Activated naive CD4-positive, alpha-beta T cell treated with anti-CD3 and anti-CD28 coated beads for 36 hours (primary cell): Measurements from ENCODE around the gene DCUN1D2. TPM values are rescaled to one million over a fixed set of nuclear protein-coding genes. Genes with fewer than 3 reads are reported as not detected.
"Not testable (repeated sequence)": the region's sequence is repeated elsewhere in the genome, so short reads cannot be mapped to it uniquely, and the experiment has no call there.

Source experiments
- CTCF ChIA-PET: fragments of 350-600 bp; sonication (Branson Sonifier 250); formaldehyde crosslinking; loops from one replicate; lab custom pipeline; 2021; ENCODE audit warnings: antibody characterized with exemption; lab: Charles Lee
- DNase-seq: peaks from one replicate; pipeline ENCODE4 v3.0.0-alpha.2; 2020
- H3K27ac Mint-ChIP-seq: one replicate; pipeline ENCODE4 v1.8.0; 2021; ENCODE audit warnings: mild to moderate bottlenecking, mixed read lengths
- H3K27me3 Mint-ChIP-seq: one replicate; pipeline ENCODE4 v1.8.0; 2021; ENCODE audit warnings: low read depth, mixed read lengths
- H3K36me3 Mint-ChIP-seq: one replicate; pipeline ENCODE4 v1.8.0; 2021; ENCODE audit warnings: low read depth, mixed read lengths
- H3K4me1 Mint-ChIP-seq: one replicate; pipeline ENCODE4 v1.8.0; 2021; ENCODE audit warnings: low read depth, mixed read lengths
- H3K4me3 Mint-ChIP-seq: one replicate; pipeline ENCODE4 v1.8.0; 2021; ENCODE audit warnings: mild to moderate bottlenecking, moderate library complexity, mixed read lengths
- H3K9me3 Mint-ChIP-seq: one replicate; pipeline ENCODE4 v1.8.0; 2021; ENCODE audit warnings: mixed read lengths
- intact Hi-C: fragments of 100-400 bp; cut with micrococcal nuclease; formaldehyde crosslinking; loops from one replicate; pipeline ENCODE4 v1.15.1; 2023
- total RNA-seq, 2 experiments: library from RNA; stranded (reverse); gene quantifications; one replicate each; pipeline ENCODE4 v1.2.3, GENCODE V29; 2021

Gene DCUN1D2
- total RNA-seq, 2 experiments from 2014 or later: 14.3 to 14.7 TPM

DNA sequence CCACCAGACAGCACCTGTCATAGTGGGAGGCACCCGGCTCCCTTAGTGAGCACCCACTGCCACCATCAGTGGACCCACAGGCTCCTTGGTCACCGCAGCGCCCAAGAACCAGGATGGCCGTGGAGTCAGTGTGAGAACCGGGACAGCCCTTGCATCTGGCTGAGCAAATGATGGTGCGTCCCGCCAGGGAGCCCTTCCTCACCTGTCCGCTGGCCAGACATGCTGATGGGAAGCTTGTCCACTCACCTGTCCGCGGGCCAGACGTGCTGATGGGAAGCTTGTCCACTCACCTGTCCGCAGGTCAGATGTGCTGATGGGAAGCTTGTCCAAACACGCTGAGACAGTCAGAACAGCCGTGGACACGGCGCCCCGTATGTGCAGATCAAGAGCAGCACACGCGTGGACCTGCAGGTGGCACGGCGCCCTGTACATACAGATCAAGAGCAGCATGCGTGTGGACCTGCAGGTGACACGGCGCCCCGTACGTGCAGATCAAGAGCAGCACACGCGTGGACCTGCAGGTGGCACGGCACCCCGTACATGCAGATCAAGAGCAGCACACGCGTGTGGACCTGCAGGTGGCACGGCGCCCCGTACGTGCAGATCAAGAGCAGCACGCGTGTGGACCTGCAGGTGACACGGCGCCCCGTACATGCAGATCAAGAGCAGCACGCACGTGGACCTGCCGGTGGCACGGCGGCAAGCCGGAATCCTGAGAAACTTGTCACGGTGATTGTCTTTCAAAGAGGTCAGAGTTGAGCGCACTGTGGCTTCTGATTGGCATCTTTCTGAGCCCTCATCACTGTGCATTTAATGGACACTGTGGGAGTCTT is 40.7 kb upstream of the DCUN1D2 start:
- intact Hi-C loops: no loop called here
- DNase-seq: no peak
- Mint-ChIP-seq H3K4me3 (no peak overlapping the region), H3K27me3 (no peaks in the 10 kb centered on the region), H3K9me3 (no peaks in the 10 kb centered on the region), H3K4me1 (no peaks in the 10 kb centered on the region), H3K36me3 (peaks cover 20% of the 10 kb centered on the region), H3K27ac (no peak overlapping the region)
- CTCF ChIA-PET: no interaction called here

DNA sequence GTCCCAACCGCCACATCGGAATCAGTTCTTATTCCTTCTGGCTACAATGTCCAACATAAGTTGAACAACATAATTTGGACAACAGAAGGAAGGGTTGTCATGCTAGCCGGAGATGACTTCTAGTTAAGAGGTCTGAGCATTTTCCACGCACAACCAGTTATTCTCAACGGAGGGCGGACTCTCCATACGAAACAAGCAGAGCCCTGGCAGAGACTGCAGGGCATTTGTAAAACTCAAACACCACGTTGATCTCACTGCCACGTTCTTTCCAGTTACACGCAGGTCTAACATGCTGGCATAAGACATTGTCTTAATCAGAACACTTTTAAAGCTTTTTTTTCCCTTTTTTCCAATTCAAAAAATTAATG is 38.3 kb upstream of the DCUN1D2 start:
- Mint-ChIP-seq H3K36me3 (peaks cover 20% of the 10 kb centered on the region), H3K4me3 (no peak overlapping the region), H3K4me1 (no peaks in the 10 kb centered on the region), H3K9me3 (no peaks in the 10 kb centered on the region), H3K27ac (no peak overlapping the region), H3K27me3 (no peaks in the 10 kb centered on the region)
- CTCF ChIA-PET: no interaction called here
- no peak for DNase-seq
- intact Hi-C loops: no loop called here

DNA sequence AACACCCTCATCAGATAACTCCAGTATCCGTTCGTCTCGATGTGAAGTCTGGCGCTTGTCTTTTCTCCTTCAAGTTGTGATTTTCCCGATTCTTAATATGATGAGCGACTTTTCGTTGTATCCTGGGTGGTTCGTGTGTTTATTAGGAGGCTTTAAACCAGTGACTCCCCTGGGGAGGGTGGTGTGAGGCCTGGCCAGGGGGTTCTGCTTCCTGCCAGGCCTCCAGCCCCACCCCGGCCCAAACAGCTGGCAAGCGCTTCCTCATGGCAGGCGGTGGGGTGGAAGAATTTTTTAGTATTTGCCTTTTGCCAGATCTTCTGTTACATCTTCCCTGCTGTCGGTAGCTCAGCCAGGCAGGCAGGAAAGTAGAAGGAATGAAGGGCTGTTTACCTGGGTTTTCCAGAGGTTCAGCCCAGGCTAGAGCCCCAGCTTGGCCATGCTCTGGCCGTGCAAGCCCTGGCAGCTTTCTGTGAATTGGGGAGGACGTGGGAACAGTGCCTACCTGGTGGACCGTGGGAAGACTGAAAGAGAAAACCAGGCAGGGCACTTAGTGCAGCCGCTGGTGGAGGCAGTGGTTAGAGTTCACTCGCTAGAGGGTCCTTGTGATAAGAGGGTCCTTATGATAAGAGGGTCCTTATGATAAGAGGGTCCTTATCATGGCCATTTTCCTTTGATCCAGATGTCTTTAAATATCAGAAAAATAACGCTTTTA is 37.7 kb upstream of the DCUN1D2 start:
- intact Hi-C loops: no loop called here
- Mint-ChIP-seq H3K4me3 (no peak overlapping the region), H3K9me3 (no peaks in the 10 kb centered on the region), H3K4me1 (no peaks in the 10 kb centered on the region), H3K27ac (no peak overlapping the region), H3K36me3 (peaks cover 20% of the 10 kb centered on the region), H3K27me3 (no peaks in the 10 kb centered on the region)
- no peak for DNase-seq
- CTCF ChIA-PET: no interaction called here

DNA sequence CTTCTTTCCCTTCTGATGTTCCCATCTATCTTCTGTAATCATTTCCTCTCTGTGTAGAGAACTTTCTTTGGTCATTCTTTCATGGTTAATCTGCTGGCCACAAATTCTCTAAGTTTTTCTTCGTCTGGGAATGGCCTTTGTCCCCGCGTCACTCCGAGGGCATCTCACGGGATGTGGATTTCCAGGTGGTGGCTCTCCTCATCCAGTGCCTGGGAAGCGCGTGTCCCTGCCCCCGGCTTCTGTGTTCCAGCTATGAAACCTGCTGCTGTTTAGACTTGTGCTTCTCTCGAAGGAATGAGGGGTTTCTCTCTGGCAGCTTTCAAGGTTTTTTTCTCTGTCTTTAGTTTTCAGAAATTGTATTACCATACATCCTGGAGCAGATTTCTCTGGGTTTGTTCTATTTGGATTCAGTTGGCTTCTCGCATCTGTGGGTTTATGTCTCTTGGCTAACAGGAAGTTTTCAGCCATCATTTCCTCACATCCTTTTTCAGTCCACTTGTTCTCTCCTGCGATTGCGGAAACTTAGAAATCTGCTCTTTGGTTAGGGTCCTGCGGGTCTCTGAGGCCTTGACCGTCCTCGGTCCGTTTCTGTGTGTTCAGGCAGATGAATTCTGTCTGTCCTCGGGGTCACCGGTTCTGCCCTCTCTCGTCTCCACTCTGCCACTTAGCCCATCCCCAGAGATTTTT is 36.9 kb upstream of the DCUN1D2 start:
- H3K4me1 Mint-ChIP-seq: no peaks in the 10 kb centered on the region
- no peak overlapping the region for H3K27ac Mint-ChIP-seq
- no peak overlapping the region for H3K4me3 Mint-ChIP-seq
- CTCF ChIA-PET: no interaction called here
- DNase-seq: no peak
- H3K9me3 Mint-ChIP-seq: no peaks in the 10 kb centered on the region
- intact Hi-C loops: no loop called here
- no peaks in the 10 kb centered on the region for H3K27me3 Mint-ChIP-seq
- peaks cover 22% of the 10 kb centered on the region for H3K36me3 Mint-ChIP-seq

DNA sequence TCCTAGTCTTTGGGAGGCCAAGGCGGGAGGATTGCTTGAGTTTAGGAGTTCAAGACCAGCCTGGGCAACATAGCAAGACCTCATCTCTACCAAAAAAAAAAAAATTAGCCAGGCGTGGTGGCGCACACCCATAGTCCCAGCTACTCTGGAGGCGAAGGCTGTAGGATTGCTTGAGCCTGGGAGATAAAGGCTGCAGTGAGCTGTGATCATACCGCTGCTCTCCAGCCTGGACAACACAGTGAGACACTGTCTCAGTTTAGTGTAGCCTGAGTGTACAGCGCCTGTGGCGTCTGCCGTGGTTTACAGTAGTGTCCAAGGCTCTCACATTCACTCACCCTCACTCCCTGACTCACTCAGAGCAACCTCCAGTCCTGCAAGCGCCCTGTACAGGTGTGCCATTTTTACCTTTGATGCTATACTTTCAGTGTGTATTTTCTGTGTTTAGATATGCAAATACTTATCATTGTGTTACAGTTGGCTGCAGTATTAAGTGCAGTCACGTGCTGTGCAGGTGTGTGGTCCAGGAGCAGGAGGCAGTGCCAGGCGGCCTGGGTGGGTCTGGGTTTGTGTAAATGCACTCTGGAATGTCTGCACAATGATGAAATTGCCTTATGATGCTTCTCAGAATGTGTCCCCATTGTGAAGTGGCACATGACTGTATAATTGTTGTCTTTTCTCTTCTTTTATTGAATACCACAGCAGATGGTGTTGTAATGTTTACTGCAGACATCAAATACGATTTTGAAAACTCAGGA is 36.1 kb upstream of the DCUN1D2 start:
- intact Hi-C loops: no loop called here
- no peak overlapping the region for H3K4me3 Mint-ChIP-seq
- H3K36me3 Mint-ChIP-seq: peaks cover 26% of the 10 kb centered on the region
- H3K9me3 Mint-ChIP-seq: no peaks in the 10 kb centered on the region
- H3K27ac Mint-ChIP-seq: no peak overlapping the region
- CTCF ChIA-PET: no interaction called here
- DNase-seq: no peak
- no peaks in the 10 kb centered on the region for H3K27me3 Mint-ChIP-seq
- no peaks in the 10 kb centered on the region for H3K4me1 Mint-ChIP-seq

DNA sequence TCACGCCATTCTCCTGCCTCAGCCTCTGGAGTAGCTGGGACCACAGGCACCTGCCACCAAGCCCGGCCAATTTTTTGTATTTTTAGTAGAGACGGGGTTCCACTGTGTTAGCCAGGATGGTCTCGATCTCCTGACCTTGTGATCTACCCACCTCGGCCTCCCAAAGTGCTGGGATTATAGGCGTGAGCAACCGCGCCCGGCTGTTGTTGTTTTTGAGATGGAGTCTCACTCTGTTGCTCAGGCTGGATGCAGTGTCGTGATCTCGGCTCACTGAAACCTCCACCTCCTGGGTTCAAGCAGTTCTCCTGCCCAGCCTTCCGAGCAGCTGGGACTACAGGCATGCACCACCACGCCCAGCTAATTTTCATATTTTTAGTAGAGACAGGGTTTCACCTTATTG is 31.9 kb upstream of the DCUN1D2 start:
- DNase-seq, H3K9me3 Mint-ChIP-seq, H3K4me1 Mint-ChIP-seq, H3K27ac Mint-ChIP-seq, H3K4me3 Mint-ChIP-seq, CTCF ChIA-PET, H3K27me3 Mint-ChIP-seq, intact Hi-C loops: not testable (repeated sequence)
- H3K36me3 Mint-ChIP-seq: peaks cover 14% of the 10 kb centered on the region

DNA sequence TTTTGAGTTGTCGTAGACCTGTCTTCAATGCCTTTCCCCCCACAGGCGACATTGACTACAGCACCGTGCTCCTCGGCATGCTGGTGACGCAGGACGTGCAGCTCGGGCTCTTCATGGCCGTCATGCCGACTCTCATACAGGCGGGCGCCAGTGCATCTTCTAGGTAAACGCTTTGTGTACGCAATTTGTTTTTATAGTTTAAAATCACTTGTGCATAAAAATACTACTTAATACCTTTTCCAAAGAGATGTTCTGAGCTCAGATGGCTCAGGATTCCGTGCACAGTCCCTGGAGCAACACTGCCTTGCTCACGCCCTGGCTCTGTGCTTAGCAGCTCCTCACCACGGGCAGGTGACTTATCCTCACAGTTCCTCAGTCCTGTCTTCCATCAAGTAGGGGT is 30.1 kb upstream of the DCUN1D2 start:
- Mint-ChIP-seq H3K27ac (no peak overlapping the region), H3K36me3 (peaks cover 8% of the 10 kb centered on the region), H3K27me3 (no peaks in the 10 kb centered on the region), H3K4me1 (peaks cover 5% of the 10 kb centered on the region), H3K9me3 (no peaks in the 10 kb centered on the region), H3K4me3 (no peak overlapping the region)
- CTCF ChIA-PET: no interaction called here
- DNase-seq: no peak
- intact Hi-C loops: no loop called here

DNA sequence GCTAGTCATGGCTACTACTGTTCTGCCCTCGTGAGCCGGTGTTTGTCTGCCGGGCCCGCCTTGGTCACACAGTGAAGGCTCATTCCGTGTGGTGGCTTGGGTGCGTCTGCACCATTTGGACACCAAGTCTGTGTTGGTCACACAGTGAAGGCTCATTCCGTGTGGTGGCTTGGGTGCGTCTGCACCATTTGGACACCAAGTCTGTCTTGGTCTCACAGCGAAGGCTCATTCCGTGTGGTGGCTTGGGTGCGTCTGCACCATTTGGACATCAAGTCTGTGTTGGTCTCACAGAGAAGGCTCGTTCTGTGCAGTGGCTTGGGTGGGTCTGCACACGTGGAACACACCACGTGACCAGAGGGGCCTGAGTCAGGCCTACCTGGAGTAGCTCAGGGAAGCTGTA is 29.0 kb upstream of the DCUN1D2 start:
- intact Hi-C loops: no loop called here
- CTCF ChIA-PET: no interaction called here
- Mint-ChIP-seq H3K9me3 (no peaks in the 10 kb centered on the region), H3K4me1 (peaks cover 5% of the 10 kb centered on the region), H3K4me3 (no peak overlapping the region), H3K27me3 (no peaks in the 10 kb centered on the region), H3K36me3 (peaks cover 10% of the 10 kb centered on the region), H3K27ac (no peak overlapping the region)
- DNase-seq: no peak

DNA sequence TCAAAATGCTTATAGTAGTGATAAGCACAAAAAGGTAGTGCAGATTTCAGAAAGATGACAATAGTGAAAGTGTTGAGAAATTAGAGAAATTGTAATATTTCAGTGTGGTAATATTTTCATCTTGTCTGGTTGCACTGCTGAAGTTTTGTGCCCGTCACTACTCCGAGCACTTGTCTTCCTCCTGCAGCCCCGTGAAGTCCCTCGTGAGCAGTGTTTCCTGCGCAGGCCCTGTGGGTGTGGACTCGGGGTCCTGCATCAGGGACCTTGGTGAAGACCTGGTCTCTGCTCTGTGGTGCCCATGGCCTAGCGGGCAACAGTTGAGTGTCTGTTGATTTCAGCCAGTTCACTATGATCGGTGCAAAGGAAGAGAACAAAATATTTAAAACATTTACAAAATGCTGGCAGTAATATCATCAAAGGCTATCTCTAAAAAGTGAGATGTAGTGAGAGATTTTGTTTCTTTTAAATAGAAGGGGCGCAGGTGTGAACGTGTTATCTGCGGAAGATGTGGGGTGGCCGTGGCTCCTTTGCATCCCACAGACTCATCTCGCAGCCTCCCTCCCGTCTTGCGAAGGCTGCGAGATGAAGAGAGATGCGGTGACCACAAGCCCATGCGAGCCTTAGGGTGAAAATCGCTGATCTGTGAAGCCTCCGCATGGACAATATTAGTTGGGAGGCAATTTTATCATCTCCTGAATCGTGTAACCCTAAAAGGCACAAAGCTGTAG is 27.7 kb upstream of the DCUN1D2 start:
- CTCF ChIA-PET: no interaction called here
- H3K27ac Mint-ChIP-seq: no peak overlapping the region
- intact Hi-C loops: no loop called here

DNA sequence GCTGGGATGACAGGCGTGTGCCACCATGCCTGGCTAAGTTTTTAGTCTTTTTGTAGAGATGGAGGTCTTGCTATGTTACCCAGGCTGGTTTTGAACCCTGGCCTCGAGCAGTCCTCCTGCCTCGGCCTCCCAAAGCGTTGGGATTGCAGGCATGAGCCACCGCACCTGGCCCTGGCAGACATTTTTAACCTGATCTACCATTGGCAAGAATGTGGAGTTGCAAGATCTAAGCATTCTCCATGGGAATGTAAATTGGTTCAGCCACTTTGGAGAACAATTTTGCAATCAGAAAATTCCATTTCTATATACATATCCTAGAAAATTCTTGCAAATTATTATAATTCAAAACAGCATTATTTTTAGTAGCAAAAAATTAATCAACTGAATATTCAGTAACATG is 24.3 kb upstream of the DCUN1D2 start:
- Mint-ChIP-seq H3K27ac (no peak overlapping the region), H3K4me3 (no peak overlapping the region), H3K27me3 (no peaks in the 10 kb centered on the region), H3K36me3 (peaks cover 9% of the 10 kb centered on the region), H3K4me1 (peaks cover 5% of the 10 kb centered on the region), H3K9me3 (no peaks in the 10 kb centered on the region)
- DNase-seq: no peak
- intact Hi-C loops: no loop called here
- CTCF ChIA-PET: no interaction called here

More for the DNA sequence above, 27.7 kb upstream of the DCUN1D2 start:
- Mint-ChIP-seq H3K36me3 (peaks cover 12% of the 10 kb centered on the region), H3K4me1 (peaks cover 5% of the 10 kb centered on the region), H3K9me3 (no peaks in the 10 kb centered on the region), H3K27me3 (no peaks in the 10 kb centered on the region), H3K4me3 (no peak overlapping the region)
- no peak for DNase-seq

DNA sequence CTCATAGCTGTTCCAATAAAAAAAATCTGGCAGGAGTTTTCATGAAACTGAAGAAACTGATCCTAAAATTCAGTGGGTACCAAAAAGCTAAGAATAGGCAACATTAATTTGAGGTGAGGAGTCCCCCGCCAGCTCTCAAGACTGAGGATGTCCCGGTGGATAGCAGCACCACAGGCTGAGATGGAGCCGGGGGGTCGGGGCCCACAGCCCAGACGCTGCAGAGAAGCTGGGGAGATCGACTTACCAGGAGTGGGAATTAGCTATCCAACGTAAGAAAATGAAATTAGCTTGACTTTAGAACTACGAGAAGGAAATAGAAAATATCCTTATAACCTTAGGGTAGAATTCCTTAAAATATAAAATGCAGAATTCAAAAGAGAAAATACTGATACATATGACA is 23.2 kb upstream of the DCUN1D2 start:
- Mint-ChIP-seq H3K27me3 (no peaks in the 10 kb centered on the region), H3K36me3 (peaks cover 9% of the 10 kb centered on the region), H3K4me3 (no peak overlapping the region), H3K9me3 (no peaks in the 10 kb centered on the region), H3K27ac (no peak overlapping the region), H3K4me1 (peaks cover 5% of the 10 kb centered on the region)
- CTCF ChIA-PET: no interaction called here
- DNase-seq: no peak
- intact Hi-C loops: no loop called here

DNA sequence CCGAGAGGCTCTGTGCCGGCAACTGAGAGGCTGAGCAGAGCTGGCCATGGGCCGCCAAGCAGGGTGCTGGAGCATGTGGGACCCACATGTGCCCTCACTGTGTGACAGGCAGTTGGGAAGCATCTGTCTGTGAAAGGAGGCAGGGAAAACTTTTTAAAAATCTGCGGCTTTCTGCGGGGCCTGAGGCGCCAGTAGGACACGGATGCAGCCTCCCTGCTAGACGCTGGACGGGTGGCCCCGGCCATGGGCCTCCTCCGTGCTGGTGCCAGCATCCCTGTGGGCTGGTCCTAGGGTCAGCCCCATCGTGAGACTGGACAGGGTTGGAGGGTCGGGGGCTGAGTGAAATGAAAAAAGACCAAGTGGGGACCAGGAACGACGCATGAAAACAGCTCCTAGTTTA is 20.9 kb upstream of the DCUN1D2 start:
- H3K4me3 Mint-ChIP-seq: no peak overlapping the region
- H3K27me3 Mint-ChIP-seq: no peaks in the 10 kb centered on the region
- H3K27ac Mint-ChIP-seq: no peak overlapping the region
- no peaks in the 10 kb centered on the region for H3K9me3 Mint-ChIP-seq
- H3K36me3 Mint-ChIP-seq: peaks cover 9% of the 10 kb centered on the region
- no peaks in the 10 kb centered on the region for H3K4me1 Mint-ChIP-seq
- CTCF ChIA-PET: no interaction called here
- intact Hi-C loops: no loop called here
- DNase-seq: no peak
